ENCODE data around the gene FADS3. TPM values are rescaled to one million over a fixed set of nuclear protein-coding genes. Genes with fewer than 3 reads are reported as not detected.

Gene FADS3
- total RNA-seq, 1 experiment from 2014 or later: 65.8 TPM

- no peak overlapping the region for H3K4me3 ChIP-seq (replicated peaks in 1 of 2; ENCODE audit: low read depth in 1 of 2, low read length in 2 of 2)
- intact Hi-C loops (cut with micrococcal nuclease): no loop called here
- ChIA-PET RAD21 (ENCODE audit: low non-redundant PET in 1 of 2, low total read pairs in 2 of 2, uncharacterized antibody in 2 of 2, unreplicated experiment in 2 of 2) (interaction anchor here in 1 of 2 experiments (0.5 kb wide), 1 partner anchor 36 kb away, joined by 4 read pairs; no protein-coding TSS in a partner anchor), POLR2A (interaction anchor here (1.7 kb wide), 1 partner anchor 68 kb away, joined by 5 read pairs; no protein-coding TSS in a partner anchor), CTCF (interaction anchor here (0.9 to 1.9 kb wide), 2 partner anchors 18 to 228 kb away, joined by 3 to 8 read pairs; no protein-coding TSS in a partner anchor)
- H3K9ac ChIP-seq (ENCODE audit: low read length): no peak overlapping the region
- no peak for ATAC-seq
- no peaks in the 10 kb centered on the region for H3K27me3 ChIP-seq (ENCODE audit: insufficient read depth, low read length)
- no peaks in the 10 kb centered on the region for H3K79me2 ChIP-seq (ENCODE audit: insufficient read depth, low read length)
- no peak overlapping the region for H3K27ac ChIP-seq (ENCODE audit: low read depth, low read length)
- H2AFZ ChIP-seq (ENCODE audit: low read depth, low read length, poor library complexity, severe bottlenecking): no peak overlapping the region
- H3K4me1 ChIP-seq (ENCODE audit: control insufficient read depth in 1 of 2, insufficient read depth in 2 of 2, low read length in 2 of 2): peaks cover 7 to 14% of the 10 kb centered on the region in 2 experiments; a peak in 3 of 4 replicates
- H3K36me3 ChIP-seq (ENCODE audit: control insufficient read depth in 1 of 2, insufficient read depth in 2 of 2, low read length in 2 of 2): no peaks in the 10 kb centered on the region; a peak in 1 of 4 replicates
- TF ChIP-seq JUND (IDR thresholded peaks at IDR 0.05) (no peak), ELF1 (IDR thresholded peaks at IDR 0.05; ENCODE audit: borderline replicate concordance, low read depth) (no peak), CTCF (IDR thresholded peaks at IDR 0.05 in 2 of 3, conservative IDR thresholded peaks at IDR 0.05 in 1 of 3; ENCODE audit: borderline replicate concordance in 1 of 3, insufficient read depth in 1 of 3, low read depth in 2 of 3, low read length in 2 of 3) (no peak), ZBTB33 (IDR thresholded peaks at IDR 0.05; ENCODE audit: extremely low read depth, insufficient replicate concordance, low read length) (no peak)
- H3K4me2 ChIP-seq (ENCODE audit: low read length): no peak overlapping the region
- no peak for DNase-seq (ENCODE audit: low read depth, low spot score)
- BruUV-seq (replicated peaks): no TSS peak
- H3K9me3 ChIP-seq (ENCODE audit: control insufficient read depth in 1 of 2, insufficient read depth in 1 of 2, low read depth in 1 of 2, low read length in 2 of 2): no peaks in the 10 kb centered on the region
- no peaks in the 10 kb centered on the region for H3K9me2 ChIP-seq (ENCODE audit: insufficient read depth)
- H4K20me1 ChIP-seq (ENCODE audit: insufficient read depth): no peaks in the 10 kb centered on the region
Measured at GRCh38 chr11:61880031-61880430, 11.3 kb downstream of the FADS3 start.

Data from HCT116 (cell line).